Measurements from ENCODE around the gene KIF4B. TPM values are rescaled to one million over a fixed set of nuclear protein-coding genes. Genes with fewer than 3 reads are reported as not detected.
"Not testable (repeated sequence)": the region's sequence is repeated elsewhere in the genome, so short reads cannot be mapped to it uniquely, and the experiment has no call there.

Gene KIF4B
- total RNA-seq, 1 experiment from 2014 or later = 0.07 TPM

DNA sequence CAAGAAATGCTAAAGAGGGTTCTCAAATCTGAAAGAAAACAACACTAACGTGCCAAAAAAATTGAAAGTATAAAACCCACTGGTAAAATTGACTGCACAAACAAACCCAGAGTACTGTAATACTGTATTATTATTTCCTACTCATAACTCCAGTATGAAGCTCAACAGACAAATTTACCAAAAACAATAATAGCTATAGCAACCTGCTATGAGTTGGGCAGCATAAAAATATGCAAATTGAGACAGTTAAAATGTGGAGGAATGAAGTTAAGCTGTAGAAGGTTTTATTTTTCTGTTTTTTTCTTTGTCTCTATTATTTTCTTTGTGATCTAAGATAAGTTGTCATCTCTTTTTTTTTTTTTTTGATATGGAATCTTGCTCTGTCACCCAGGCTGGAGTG lies 15.7 kb downstream of the KIF4B start:
- H3K4me2 ChIP-seq (ENCODE audit: insufficient read depth, insufficient read length, low read length) = no peak overlapping the region
- WGBS (ENCODE audit: extremely low coverage, insufficient read length, low lambda C conversion rate) = no CpG with 5 or more reads among the region's 1 CpG
- H3K27ac Mint-ChIP-seq = no peak overlapping the region

DNA sequence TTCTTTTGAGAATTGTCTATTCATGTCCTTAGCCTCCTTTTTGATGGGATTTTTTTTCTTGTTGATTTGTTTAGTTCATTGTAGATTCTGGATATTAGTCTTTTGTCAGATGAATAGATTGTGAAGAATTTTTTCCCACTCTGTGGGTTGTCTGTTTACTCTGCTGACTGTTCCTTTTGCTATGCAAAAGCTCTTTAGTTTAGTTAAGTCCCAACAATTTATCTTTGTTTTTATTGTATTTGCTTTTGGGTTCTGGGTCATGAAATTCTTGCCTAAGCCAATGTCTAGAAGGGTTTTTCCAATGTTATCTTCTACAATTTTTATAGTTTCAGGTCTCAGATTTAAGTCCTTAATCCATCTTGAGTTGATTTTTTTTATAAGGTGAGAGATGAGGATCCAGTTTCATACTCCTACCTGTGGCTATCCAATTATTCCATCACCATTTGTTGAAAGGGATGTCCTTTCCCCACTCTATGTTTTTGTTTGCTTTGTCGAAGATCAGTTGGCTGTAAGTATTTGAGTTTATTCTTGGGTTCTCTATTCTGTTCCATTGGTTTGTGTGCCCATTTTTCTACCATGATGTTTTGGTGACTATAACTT lies 20.7 kb downstream of the KIF4B start:
- not testable (repeated sequence) for H4K20me1 ChIP-seq (ENCODE audit: control insufficient read depth, insufficient read depth, insufficient read length); H3K56ac ChIP-seq (ENCODE audit: insufficient read length, low read depth, low read length); H3K18ac ChIP-seq (ENCODE audit: insufficient read length, low read depth, low read length); H3T11ph ChIP-seq (ENCODE audit: low read length); H3K9me3 ChIP-seq (ENCODE audit: control insufficient read depth, low read depth, low read length); H2AFZ ChIP-seq (ENCODE audit: low read length); H3K4ac ChIP-seq (ENCODE audit: low read depth, low read length); H4K5ac ChIP-seq (ENCODE audit: insufficient read length, low read depth, low read length); H4K91ac ChIP-seq (ENCODE audit: insufficient read length, low read depth, low read length); H3K23ac ChIP-seq (ENCODE audit: insufficient read length, low read depth, low read length); H3K27ac ChIP-seq (ENCODE audit: insufficient read length, low read depth, low read length); H3K9ac ChIP-seq (ENCODE audit: extremely low read depth, insufficient read length, low read length); H3K23me2 ChIP-seq (ENCODE audit: insufficient read length, low read depth, low read length, poor library complexity, severe bottlenecking); H3K14ac ChIP-seq (ENCODE audit: insufficient read depth, low read length); H3K4me1 ChIP-seq (ENCODE audit: insufficient read depth, low read length); H4K8ac ChIP-seq (replicated peaks; ENCODE audit: insufficient read length, low read depth, low read length); H3K27me3 ChIP-seq (ENCODE audit: insufficient read depth, low read length); H3K27me3 Mint-ChIP-seq (ENCODE audit: low read depth); H3K9me3 Mint-ChIP-seq; H3K79me2 ChIP-seq (ENCODE audit: insufficient read depth, low read length); H3K4me3 Mint-ChIP-seq; H3K79me1 ChIP-seq (ENCODE audit: insufficient read depth, low read depth, low read length, poor library complexity, severe bottlenecking); H3K27ac Mint-ChIP-seq; H2AK5ac ChIP-seq (ENCODE audit: insufficient read length, low read length); H2BK15ac ChIP-seq (ENCODE audit: low read depth, low read length); H2BK120ac ChIP-seq (ENCODE audit: low read depth, low read length, poor library complexity, severe bottlenecking); H3K36me3 Mint-ChIP-seq (ENCODE audit: insufficient read depth in 1 of 3, low read depth in 3 of 3); H2BK20ac ChIP-seq (ENCODE audit: low read depth, low read length, poor library complexity, severe bottlenecking); H3K4me2 ChIP-seq (ENCODE audit: insufficient read depth, insufficient read length, low read length); H2BK12ac ChIP-seq (ENCODE audit: insufficient read length, low read depth, low read length); DNase-seq; H2BK5ac ChIP-seq (ENCODE audit: insufficient read length, low read length)
- WGBS (ENCODE audit: extremely low coverage, insufficient read length, low lambda C conversion rate) = no CpG with 5 or more reads among the region's 1 CpG
- H3K4me1 Mint-ChIP-seq = peaks cover 10 to 11% of the 10 kb centered on the region in 2 experiments

More for the DNA sequence above, 15.7 kb downstream of the KIF4B start:
- Mint-ChIP-seq H3K27me3 (ENCODE audit: low read depth) (peaks cover 2% of the 10 kb centered on the region), H3K4me1 (peaks cover 10 to 15% of the 10 kb centered on the region in 2 experiments), H3K36me3 (ENCODE audit: insufficient read depth in 1 of 3, low read depth in 3 of 3) (no peaks in the 10 kb centered on the region), H3K4me3 (no peak overlapping the region), H3K9me3 (no peaks in the 10 kb centered on the region; a peak in 1 of 5 replicates)
- Histone ChIP-seq H2BK20ac (ENCODE audit: low read depth, low read length, poor library complexity, severe bottlenecking) (no peak overlapping the region), H3T11ph (ENCODE audit: low read length) (no peak overlapping the region), H4K8ac (replicated peaks; ENCODE audit: insufficient read length, low read depth, low read length) (no peak overlapping the region), H3K9me3 (ENCODE audit: control insufficient read depth, low read depth, low read length) (no peaks in the 10 kb centered on the region), H2BK5ac (ENCODE audit: insufficient read length, low read length) (no peak overlapping the region), H3K27ac (ENCODE audit: insufficient read length, low read depth, low read length) (no peak overlapping the region), H3K14ac (ENCODE audit: insufficient read depth, low read length) (no peak overlapping the region), H2AK5ac (ENCODE audit: insufficient read length, low read length) (no peak overlapping the region), H2BK15ac (ENCODE audit: low read depth, low read length) (no peak overlapping the region), H3K9ac (ENCODE audit: extremely low read depth, insufficient read length, low read length) (no peak overlapping the region), H3K23ac (ENCODE audit: insufficient read length, low read depth, low read length) (no peak overlapping the region), H3K23me2 (ENCODE audit: insufficient read length, low read depth, low read length, poor library complexity, severe bottlenecking) (no peaks in the 10 kb centered on the region), H4K5ac (ENCODE audit: insufficient read length, low read depth, low read length) (no peak overlapping the region), H3K56ac (ENCODE audit: insufficient read length, low read depth, low read length) (no peak overlapping the region), H2AFZ (ENCODE audit: low read length) (no peak overlapping the region), H3K18ac (ENCODE audit: insufficient read length, low read depth, low read length) (no peak overlapping the region), H3K4me1 (ENCODE audit: insufficient read depth, low read length) (no peaks in the 10 kb centered on the region), H4K20me1 (ENCODE audit: control insufficient read depth, insufficient read depth, insufficient read length) (no peaks in the 10 kb centered on the region), H3K27me3 (ENCODE audit: insufficient read depth, low read length) (no peaks in the 10 kb centered on the region), H2BK12ac (ENCODE audit: insufficient read length, low read depth, low read length) (no peak overlapping the region), H2BK120ac (ENCODE audit: low read depth, low read length, poor library complexity, severe bottlenecking) (no peak overlapping the region), H3K79me2 (ENCODE audit: insufficient read depth, low read length) (0 out of 2 replicates have a peak, but pooled peaks cover 2% of the 10 kb centered on the region), H3K4ac (ENCODE audit: low read depth, low read length) (no peak overlapping the region), H4K91ac (ENCODE audit: insufficient read length, low read depth, low read length) (no peak overlapping the region), H3K79me1 (ENCODE audit: insufficient read depth, low read depth, low read length, poor library complexity, severe bottlenecking) (no peaks in the 10 kb centered on the region)
- TF ChIP-seq, protein P1, sequence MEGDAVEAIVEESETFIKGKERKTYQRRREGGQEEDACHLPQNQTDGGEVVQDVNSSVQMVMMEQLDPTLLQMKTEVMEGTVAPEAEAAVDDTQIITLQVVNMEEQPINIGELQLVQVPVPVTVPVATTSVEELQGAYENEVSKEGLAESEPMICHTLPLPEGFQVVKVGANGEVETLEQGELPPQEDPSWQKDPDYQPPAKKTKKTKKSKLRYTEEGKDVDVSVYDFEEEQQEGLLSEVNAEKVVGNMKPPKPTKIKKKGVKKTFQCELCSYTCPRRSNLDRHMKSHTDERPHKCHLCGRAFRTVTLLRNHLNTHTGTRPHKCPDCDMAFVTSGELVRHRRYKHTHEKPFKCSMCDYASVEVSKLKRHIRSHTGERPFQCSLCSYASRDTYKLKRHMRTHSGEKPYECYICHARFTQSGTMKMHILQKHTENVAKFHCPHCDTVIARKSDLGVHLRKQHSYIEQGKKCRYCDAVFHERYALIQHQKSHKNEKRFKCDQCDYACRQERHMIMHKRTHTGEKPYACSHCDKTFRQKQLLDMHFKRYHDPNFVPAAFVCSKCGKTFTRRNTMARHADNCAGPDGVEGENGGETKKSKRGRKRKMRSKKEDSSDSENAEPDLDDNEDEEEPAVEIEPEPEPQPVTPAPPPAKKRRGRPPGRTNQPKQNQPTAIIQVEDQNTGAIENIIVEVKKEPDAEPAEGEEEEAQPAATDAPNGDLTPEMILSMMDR (conservative IDR thresholded peaks at IDR 0.05) = no peak
- no peak for DNase-seq

Measured in H9 (cell line).